Vagina (tissue), 2 donors: ENCODE results near the gene CBFA2T2. TPM values are rescaled to one million over a fixed set of nuclear protein-coding genes. Genes with fewer than 3 reads are reported as not detected.

Experiments used
- DNase-seq, 2 donors: peaks; one replicate each; pipeline ENCODE4 v3.0.0-alpha.2; 2017; ENCODE audit errors: extremely low spot score in 2 of 2
- H3K27ac ChIP-seq: fragments of 200-600 bp; sonication (generic); one replicate; pipeline ENCODE4 v1.5.1; 2019
- H3K27me3 ChIP-seq: fragments of 200-600 bp; sonication (generic); one replicate; pipeline ENCODE4 v1.5.1; 2019
- H3K36me3 ChIP-seq, 2 donors: fragments of 200-600 bp; sonication (generic); one replicate each; pipeline ENCODE4 v1.5.1; 2017 to 2019
- H3K4me1 ChIP-seq: fragments of 200-600 bp; sonication (generic); one replicate; pipeline ENCODE4 v1.5.1; 2019
- H3K4me3 ChIP-seq, 2 donors: fragments of 200-600 bp; sonication (generic); 1 replicate in 1 of 2; 2 replicates in 1 of 2; pipeline ENCODE4 v1.5.1; 2016 to 2019
- H3K9me3 ChIP-seq: fragments of 200-600 bp; sonication (generic); one replicate; pipeline ENCODE4 v1.5.1; 2019
- CTCF ChIP-seq, 3 experiments: fragments of 450-650 bp in 2 of 3; fragments of 200-600 bp in 1 of 3; sonication (generic) in 1 of 3; IDR thresholded peaks; one replicate each; pipeline ENCODE4 v1.5.1; 2017 to 2019; ENCODE audit warnings: antibody characterized with exemption in 3 of 3, mild to moderate bottlenecking in 2 of 3, moderate library complexity in 2 of 3
- POLR2A ChIP-seq, 2 donors: fragments of 450-650 bp; IDR thresholded peaks; one replicate each; pipeline ENCODE4 v1.6.1; 2017; ENCODE audit warnings: antibody characterized with exemption in 2 of 2, mild to moderate bottlenecking in 2 of 2, moderate library complexity in 2 of 2
- POLR2AphosphoS5 ChIP-seq, 2 donors: sonication (generic); formaldehyde crosslinking; IDR thresholded peaks; one replicate each; pipeline ENCODE4 v1.9.0; 2017; ENCODE audit warnings: antibody characterized with exemption in 2 of 2, mild to moderate bottlenecking in 2 of 2, low read depth in 1 of 2; ENCODE audit not compliant: insufficient read depth in 1 of 2
- intact Hi-C: fragments of 100-400 bp; cut with DNase I; formaldehyde crosslinking; loops from one replicate; pipeline ENCODE4 v1.15.1; 2023
- total RNA-seq: library from RNA; depleted of rRNA; stranded (reverse); fragments of >200 nt; gene quantifications from one replicate; pipeline ENCODE4 v1.2.3, GENCODE V29; 2016

CBFA2T2 gene
- total RNA-seq, 1 donor from 2014 or later = 34.9 TPM

DNA sequence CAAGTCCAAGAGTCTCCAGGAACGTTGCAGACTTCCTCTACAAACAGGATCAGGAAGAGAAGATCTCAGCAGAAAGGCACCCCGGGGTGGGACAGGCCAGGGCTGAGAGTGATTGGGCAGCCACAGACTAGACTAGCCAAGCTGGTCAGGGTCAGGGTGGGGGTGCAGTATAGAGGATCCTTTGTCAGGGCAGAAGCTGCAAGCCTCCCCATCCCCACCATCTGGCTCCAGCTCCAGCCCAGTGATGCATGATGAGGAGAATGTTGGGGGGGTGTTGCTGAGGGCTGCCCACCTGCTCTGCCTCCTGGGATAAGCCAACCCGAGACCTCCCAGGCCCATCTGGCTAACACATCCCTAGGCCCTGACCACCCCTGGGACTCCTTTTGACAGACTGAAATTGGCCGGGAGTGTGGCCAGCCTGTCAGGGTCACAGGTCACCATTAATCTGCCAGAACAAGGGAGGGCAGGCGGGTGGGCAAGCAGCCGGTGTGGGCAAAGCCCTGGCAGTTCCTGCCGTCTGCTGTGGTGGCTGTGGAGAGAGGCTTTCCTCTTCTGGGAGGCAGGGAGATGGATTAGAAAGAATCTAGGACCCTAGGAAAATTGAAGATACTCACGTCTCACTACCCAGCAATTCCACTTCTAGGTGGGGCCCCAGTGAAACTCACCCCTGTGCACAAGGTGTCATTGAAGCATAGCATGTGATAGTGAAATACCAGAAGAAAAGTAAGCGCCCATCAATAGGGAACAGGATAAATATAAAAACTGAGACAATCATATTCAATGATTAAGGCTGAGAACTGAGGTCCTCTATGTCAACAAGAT is 24.2 kb upstream of the CBFA2T2 start:
- Histone ChIP-seq H3K4me1 (no peaks in the 10 kb centered on the region), H3K4me3 (no peak overlapping the region), H3K27ac (no peak overlapping the region), H3K9me3 (no peaks in the 10 kb centered on the region), H3K27me3 (no peaks in the 10 kb centered on the region), H3K36me3 (no peaks in the 10 kb centered on the region)
- no peak for TF ChIP-seq CTCF (IDR thresholded peaks at IDR 0.05)
- TF ChIP-seq POLR2AphosphoS5 (IDR thresholded peaks at IDR 0.05; ENCODE audit: insufficient read depth in 1 of 2, low read depth in 1 of 2) = no peak
- TF ChIP-seq POLR2A (IDR thresholded peaks at IDR 0.05) = no peak
- DNase-seq = no peak
- intact Hi-C loops = no loop called here

DNA sequence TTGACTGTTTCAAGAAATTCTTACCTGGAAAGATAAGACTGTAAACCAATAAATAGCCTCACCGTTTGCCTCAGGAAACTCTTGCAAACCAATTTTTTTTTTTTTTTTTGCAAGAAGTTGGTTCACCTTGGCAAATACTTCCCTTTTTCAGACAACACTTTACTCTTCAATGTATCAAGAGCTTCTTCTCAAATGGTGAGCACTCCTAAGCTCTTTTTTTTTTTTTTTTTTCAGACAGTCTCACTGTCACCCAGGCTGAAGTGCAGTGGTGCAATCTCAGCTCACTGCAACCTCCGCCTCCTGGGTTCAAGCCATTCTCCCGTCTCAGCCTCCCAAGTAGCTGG is 23.6 kb upstream of the CBFA2T2 start:
- H3K36me3 ChIP-seq = no peaks in the 10 kb centered on the region
- no peak for TF ChIP-seq POLR2A (IDR thresholded peaks at IDR 0.05)
- no peak for TF ChIP-seq CTCF (IDR thresholded peaks at IDR 0.05)
- TF ChIP-seq POLR2AphosphoS5 (IDR thresholded peaks at IDR 0.05; ENCODE audit: insufficient read depth in 1 of 2, low read depth in 1 of 2) = no peak
- intact Hi-C loops = no loop called here
- H3K4me1 ChIP-seq = no peaks in the 10 kb centered on the region
- DNase-seq = no peak
- H3K4me3 ChIP-seq = no peak overlapping the region
- no peak overlapping the region for H3K27ac ChIP-seq
- H3K9me3 ChIP-seq = no peaks in the 10 kb centered on the region
- no peaks in the 10 kb centered on the region for H3K27me3 ChIP-seq

- TF ChIP-seq POLR2AphosphoS5 (IDR thresholded peaks at IDR 0.05; ENCODE audit: insufficient read depth in 1 of 2, low read depth in 1 of 2) (no peak), POLR2A (IDR thresholded peaks at IDR 0.05) (no peak), CTCF (IDR thresholded peaks at IDR 0.05) (no peak)
- intact Hi-C loops = loop anchor here (10.0 kb wide), 1 partner anchor 184 kb away; no protein-coding TSS in a partner anchor
- Histone ChIP-seq H3K27me3 (no peaks in the 10 kb centered on the region), H3K4me1 (no peaks in the 10 kb centered on the region), H3K36me3 (no peaks in the 10 kb centered on the region), H3K27ac (no peak overlapping the region), H3K4me3 (no peak overlapping the region), H3K9me3 (no peaks in the 10 kb centered on the region)
- no peak for DNase-seq
These were observed 19.4 kb upstream of the CBFA2T2 start for GRCh38 chr20:33470457-33470856.

DNA sequence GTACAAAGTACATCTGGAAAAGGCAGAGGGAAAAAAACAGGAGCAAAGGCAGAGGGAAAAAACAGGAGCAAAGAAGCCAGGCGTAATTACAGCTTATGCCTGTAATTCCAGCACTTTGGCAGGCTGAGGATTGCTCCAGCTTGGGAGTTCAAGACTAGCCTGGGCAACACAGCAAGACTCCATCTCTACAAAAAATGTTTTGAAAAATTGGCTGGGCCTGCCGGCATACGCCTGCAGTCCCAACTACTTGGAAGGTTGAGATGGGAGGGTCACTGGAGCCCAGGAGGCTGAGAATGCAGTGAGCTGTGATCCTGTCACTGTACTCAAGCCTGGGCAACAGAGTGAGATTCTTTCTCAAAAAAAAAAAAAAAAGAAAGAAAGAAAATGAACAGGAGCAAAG is 19.0 kb upstream of the CBFA2T2 start:
- no peak for TF ChIP-seq CTCF (IDR thresholded peaks at IDR 0.05)
- TF ChIP-seq POLR2AphosphoS5 (IDR thresholded peaks at IDR 0.05; ENCODE audit: insufficient read depth in 1 of 2, low read depth in 1 of 2) = no peak
- no peak for TF ChIP-seq POLR2A (IDR thresholded peaks at IDR 0.05)
- Histone ChIP-seq H3K9me3 (no peaks in the 10 kb centered on the region), H3K36me3 (no peaks in the 10 kb centered on the region), H3K4me3 (no peak overlapping the region), H3K27ac (no peak overlapping the region), H3K4me1 (peaks cover 4% of the 10 kb centered on the region), H3K27me3 (no peaks in the 10 kb centered on the region)
- no peak for DNase-seq
- intact Hi-C loops = loop anchor here (10.0 kb wide), 1 partner anchor 184 kb away; no protein-coding TSS in a partner anchor

DNA sequence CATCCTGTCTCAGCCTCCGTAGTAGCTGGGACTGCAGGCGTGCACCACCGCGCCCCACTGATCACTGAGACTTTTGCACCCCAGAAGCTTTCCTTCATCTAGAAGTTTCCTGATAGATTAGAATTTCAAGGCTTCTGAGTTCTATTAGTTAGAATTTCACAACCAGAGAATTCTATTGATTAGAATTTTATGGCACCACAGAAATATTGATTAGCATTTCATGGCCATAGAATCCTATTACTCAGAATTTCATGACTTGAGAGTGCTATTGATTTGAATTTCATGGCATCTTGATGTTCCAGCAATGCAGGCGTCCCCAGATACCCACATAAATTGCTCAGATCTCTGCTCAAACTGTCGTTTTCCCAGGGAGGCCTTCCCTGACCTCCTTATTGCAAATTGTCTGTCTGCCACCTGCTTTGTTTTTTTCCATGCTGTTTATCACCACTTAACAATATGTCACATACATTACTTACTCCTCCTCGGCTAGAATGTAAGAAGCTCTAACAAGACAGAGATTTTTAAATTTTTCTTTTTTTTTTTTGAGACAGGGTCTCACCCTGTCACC is 16.9 kb upstream of the CBFA2T2 start:
- peaks cover 4% of the 10 kb centered on the region for H3K4me1 ChIP-seq
- intact Hi-C loops = loop anchor here (10.0 kb wide), 1 partner anchor 182 kb away; no protein-coding TSS in a partner anchor
- no peaks in the 10 kb centered on the region for H3K9me3 ChIP-seq
- H3K27me3 ChIP-seq = no peaks in the 10 kb centered on the region
- no peaks in the 10 kb centered on the region for H3K36me3 ChIP-seq
- no peak overlapping the region for H3K27ac ChIP-seq
- no peak overlapping the region for H3K4me3 ChIP-seq
- DNase-seq = no peak
- TF ChIP-seq POLR2A (IDR thresholded peaks at IDR 0.05) = no peak
- TF ChIP-seq POLR2AphosphoS5 (IDR thresholded peaks at IDR 0.05; ENCODE audit: insufficient read depth in 1 of 2, low read depth in 1 of 2) = no peak
- TF ChIP-seq CTCF (IDR thresholded peaks at IDR 0.05) = no peak
